Measurements from ENCODE around the gene SKIC3.
A peak's percentile ranks its signal among the peaks of the same experiment; 100 is the strongest.

The SKIC3 gene

GRCh38 chr5:95554647-95555548 lies at the start of gene SKIC3, which contains the start of gene ARSK:
Gene SKIC3 (minus strand): TSS chr5:95554977. CDS start chr5:95547150, 7,827 bp downstream.
Gene ARSK (plus strand): TSS chr5:95555101. CDS start chr5:95555279, 178 bp downstream.
- DNase-seq: peak; percentile 93

GRCh38 chr5:95600557-95600956 lies 45.8 kb upstream of the SKIC3 start:
- DNase-seq: no peak

GRCh38 chr5:95599252-95599651 lies 44.5 kb upstream of the SKIC3 start:
- no peak for DNase-seq

- no peak for DNase-seq
Measured at GRCh38 chr5:95595289-95595931, 40.6 kb upstream of the SKIC3 start.

DNA sequence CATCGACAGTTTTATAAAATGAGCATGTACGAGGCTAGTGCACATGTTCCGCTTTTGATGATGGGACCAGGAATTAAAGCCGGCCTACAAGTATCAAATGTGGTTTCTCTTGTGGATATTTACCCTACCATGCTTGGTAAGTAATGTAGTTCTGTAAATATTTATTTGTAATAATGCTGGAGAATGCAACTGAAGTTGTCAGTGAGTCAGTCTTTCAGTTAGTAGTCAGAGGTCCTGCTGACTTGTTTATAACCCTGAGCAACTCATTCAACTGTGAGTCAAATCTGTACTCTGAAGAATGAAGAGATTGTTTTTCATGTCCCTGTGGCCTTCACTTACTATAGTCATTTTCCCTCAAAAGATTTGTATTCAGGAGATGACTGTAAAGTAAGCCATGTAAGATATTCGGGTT lies 36.7 kb upstream of the SKIC3 start:
- no peak for DNase-seq

- no peak for DNase-seq
Measured at GRCh38 chr5:95590880-95591279, 36.1 kb upstream of the SKIC3 start.

DNA sequence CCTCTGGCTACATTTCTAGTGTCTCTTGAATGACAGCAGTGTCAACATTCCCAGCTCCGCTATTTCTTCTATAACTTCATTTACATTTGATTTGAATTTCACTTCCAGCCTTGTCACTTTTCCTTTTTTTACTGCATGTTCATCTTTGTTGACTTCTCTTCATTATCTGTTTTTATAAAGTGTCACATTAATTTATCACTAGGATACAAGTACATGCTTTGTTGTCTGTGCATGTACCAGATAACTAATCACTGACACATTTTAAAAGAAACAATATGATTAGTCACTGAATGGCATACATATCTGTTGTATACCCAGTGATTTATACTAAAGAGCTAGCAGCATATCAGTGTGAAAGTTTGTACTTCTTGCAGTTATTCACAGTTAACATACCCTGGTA lies 29.2 kb upstream of the SKIC3 start:
- no peak for DNase-seq

DNA sequence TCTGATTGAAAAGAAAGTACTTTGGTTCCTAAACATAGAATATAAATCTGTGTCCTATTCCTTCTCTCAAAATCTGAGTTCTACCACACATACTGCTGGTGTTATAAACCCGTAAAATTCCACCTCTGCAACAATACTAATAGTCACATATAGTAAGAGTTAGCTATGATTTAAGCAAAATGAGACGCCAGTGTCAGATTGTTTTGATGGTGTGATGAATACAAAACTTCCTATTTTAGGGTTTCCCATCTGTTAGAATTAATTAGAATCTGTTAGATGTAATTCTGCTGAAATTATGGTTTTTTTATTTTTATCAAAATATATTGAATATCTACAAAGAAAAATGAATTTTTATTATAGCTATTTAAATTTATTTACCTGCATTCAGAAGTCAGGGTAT lies 26.8 kb upstream of the SKIC3 start:
- DNase-seq: no peak

DNA sequence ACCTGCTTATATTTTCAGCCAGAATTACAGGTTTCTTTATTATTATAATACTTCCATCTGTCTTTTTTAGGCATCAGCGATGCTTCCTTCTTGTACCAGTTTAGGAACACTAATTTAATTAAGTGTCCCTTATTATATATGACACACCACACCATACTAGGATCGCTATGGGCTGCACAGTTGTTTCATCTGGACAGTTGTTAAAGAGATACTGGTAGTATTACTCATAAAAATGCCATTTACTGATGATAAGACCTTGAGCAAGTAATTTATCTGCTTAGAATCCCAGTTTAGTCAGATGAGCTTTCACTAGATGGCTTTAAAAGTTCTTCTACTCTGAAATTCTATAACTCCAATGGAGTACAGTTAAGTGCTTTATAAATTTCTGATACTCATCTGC lies 17.2 kb upstream of the SKIC3 start:
- no peak for DNase-seq

GRCh38 chr5:95565280-95565920 lies 10.6 kb upstream of the SKIC3 start:
- no peak for DNase-seq

DNA sequence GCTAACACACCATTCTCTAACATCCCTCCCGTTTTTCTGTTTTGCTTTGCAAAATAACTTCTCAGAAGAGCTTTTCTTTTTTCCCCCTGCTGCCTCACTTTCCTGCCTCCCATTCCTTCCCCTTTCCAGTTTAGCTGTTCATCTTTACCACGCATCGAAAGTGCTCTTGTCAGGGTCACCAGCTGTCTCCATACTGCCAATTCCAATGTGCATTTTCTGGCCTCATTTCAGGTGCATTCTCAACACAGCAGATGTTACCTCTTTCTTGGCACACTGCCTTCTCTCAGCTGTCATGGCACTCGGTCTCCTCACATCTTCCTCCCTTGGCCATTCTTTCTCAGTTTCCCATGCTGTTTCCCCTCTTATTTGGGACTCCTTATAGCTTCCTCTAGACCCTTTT lies 9.7 kb upstream of the SKIC3 start:
- DNase-seq: no peak

DNA sequence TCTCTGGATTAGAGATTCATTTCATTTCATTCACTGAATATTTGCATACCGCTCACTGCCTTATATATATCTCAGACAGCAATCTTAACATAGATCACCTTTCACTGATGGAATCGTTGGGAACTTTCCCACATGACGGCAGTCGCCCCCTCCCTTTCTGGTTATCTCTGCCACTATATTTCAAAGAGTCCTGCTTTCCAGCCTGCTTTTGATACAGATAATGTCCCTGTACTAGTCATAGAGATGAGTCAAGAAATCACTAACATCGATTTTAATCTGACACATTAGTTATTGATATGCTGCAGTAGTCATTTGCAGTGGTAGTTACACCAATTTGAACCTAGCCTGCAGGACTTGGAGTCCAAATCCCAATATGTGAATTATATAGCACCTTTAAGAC lies 8.6 kb upstream of the SKIC3 start:
- DNase-seq: no peak

GRCh38 chr5:95562282-95562681 lies 7.5 kb upstream of the SKIC3 start:
- no peak for DNase-seq

GRCh38 chr5:95557841-95558240 lies 3.1 kb upstream of the SKIC3 start:
- DNase-seq: no peak

GRCh38 chr5:95555553-95555952 lies 776 bp upstream of the SKIC3 start:
- DNase-seq: no peak

DNA sequence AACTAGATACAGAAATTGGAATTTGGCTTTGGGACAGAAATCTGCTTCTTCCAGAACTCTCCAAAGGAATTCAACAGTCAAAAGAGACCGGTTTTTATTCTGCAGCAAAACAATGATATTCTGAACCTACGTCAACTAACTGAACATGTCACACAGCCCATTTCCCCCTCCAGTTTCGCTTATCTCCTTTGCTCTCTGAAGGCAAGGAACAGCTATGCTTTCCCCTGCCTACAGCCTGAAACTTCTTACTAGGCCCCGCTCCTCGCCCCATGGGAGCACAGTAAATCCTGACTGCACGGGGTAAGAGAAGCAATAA lies 488 bp downstream of the SKIC3 start:
- DNase-seq: no peak

DNA sequence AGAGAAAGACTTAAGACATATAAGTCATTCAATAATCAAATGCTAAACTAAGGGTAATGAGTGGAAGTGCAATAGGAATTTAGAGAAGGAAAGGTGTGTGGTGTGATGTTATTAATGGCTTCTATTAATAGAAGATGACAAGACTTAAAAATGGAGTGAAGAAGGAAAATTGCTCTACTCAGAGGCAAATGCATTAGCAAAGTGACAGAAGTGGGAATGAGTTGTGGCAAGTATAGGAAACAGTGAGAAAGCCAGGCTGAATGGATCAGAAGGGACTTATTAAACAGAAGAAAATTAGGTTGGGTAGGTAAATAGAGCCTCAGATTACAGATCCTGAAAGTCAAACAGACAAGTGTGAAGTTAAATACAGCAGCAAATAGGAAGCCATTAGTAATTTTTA lies 5.7 kb downstream of the SKIC3 start:
- DNase-seq: no peak

DNA sequence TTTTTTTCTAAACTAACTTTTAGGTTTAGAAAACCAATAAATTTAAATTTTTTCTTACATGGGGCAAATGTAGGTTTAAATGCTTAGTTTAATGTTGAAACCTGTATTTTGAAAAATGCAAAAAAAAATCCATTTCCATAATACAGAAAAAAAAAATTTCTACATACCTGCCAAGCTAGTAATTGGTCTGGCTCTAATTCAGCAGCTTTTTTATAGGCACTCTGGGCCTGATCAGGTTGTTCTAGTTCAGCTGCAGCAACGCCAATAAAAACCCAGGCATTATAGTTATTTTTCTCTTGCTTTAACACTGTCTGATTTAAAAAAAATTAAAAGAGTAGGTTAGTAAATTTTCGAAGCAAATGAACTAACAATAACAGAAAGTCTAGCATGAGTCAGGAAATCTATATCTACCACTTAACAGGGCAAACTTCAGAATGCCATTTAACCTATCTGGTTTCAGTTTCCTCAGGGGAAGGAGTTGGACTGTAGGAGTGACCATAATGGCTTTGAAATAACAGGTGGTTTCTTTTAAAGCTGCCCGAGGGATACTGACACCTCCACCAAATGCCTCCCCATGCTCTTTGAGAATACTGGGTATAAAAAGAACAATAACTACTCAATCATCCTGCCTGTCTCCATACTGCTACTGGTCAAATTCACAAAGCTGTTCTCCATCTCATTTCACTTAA lies 11.6 kb downstream of the SKIC3 start:
- no peak for DNase-seq

DNA sequence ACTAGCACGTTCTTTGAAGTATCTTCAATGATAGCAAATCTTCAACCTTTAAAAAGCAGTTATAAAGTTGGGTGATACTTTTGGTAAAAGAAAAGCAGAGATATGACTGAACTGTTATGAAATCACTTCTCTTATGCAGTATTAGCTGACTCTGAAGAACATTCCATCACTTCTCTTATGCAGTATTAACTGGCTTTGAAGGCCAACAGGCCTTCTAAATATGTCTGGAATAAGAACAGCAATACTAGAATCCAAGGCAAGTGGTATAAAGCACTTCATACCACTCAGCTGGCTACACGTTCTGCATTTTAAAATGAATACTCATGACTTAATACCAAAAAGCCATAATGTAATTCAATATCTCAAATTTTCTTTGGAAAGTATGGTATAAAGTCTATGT lies 17.3 kb downstream of the SKIC3 start:
- DNase-seq: no peak

- no peak for DNase-seq
Measured at GRCh38 chr5:95533761-95534160, 21.0 kb downstream of the SKIC3 start.

- peak; percentile 23 for DNase-seq
Measured at GRCh38 chr5:95533106-95533505, 21.7 kb downstream of the SKIC3 start.

GRCh38 chr5:95532415-95532814 lies 22.4 kb downstream of the SKIC3 start:
- no peak for DNase-seq

DNA sequence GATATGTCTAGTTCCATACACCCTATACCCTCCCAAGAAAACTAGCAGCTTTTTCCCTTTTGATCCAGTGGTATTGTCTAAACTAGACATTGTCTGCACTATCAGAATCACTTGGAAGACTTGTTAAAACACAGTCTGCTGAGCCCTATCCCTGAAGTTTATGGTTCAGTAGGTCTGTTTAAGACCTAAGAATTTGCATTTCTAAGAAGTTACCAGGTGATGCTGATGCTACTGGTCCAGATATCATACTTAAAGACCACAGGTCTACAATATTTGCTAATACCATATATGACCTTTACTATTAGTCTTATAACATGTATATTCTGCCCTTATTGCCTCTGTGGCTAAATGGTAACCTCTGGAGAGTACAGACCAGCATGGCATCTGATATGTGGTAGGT lies 23.3 kb downstream of the SKIC3 start:
- DNase-seq: no peak

All from NCI-H2227 treated with DMSO at 0.1 percent for 48 hours (cell line).